Thoracic aorta (tissue), 2 donors: ENCODE measurements around the gene PLAAT4. TPM values are rescaled to one million over a fixed set of nuclear protein-coding genes. Genes with fewer than 3 reads are reported as not detected.

Source experiments
- ATAC-seq: fragments of 150-250 bp; one replicate; pipeline ENCODE4 v1.8.0; 2017; ENCODE audit warnings: low read depth; ENCODE audit not compliant: insufficient number of reproducible peaks, low FRiP score
- DNase-seq: peaks from one replicate; pipeline ENCODE4 v3.0.0-alpha.2; 2020; ENCODE audit warnings: low spot score
- H3K27ac ChIP-seq, 2 donors: fragments of 200-600 bp; sonication (generic); 1 replicate in 1 of 2; 2 replicates in 1 of 2; pipeline ENCODE4 v1.5.1; 2016; ENCODE audit warnings: mild to moderate bottlenecking in 2 of 2, moderate library complexity in 2 of 2
- H3K27me3 ChIP-seq: fragments of 200-600 bp; sonication (generic); replicated peaks from 2 replicates; pipeline ENCODE4 v1.6.0; 2016; ENCODE audit warnings: mild to moderate bottlenecking; ENCODE audit not compliant: insufficient read depth
- H3K36me3 ChIP-seq: fragments of 200-600 bp; sonication (generic); one replicate; pipeline ENCODE4 v1.5.1; 2016
- H3K4me1 ChIP-seq, 2 donors: fragments of 200-600 bp; sonication (generic); 1 replicate in 1 of 2; 2 replicates in 1 of 2; pipeline versions ENCODE4 v1.5.1 to v1.6.0; 2016; ENCODE audit warnings: low read depth in 2 of 2, mild to moderate bottlenecking in 1 of 2; ENCODE audit not compliant: control insufficient read depth in 1 of 2
- H3K4me3 ChIP-seq: fragments of 200-600 bp; sonication (generic); 2 replicates; pipeline ENCODE4 v1.5.1; 2016; ENCODE audit warnings: mild to moderate bottlenecking
- H3K9me3 ChIP-seq: fragments of 200-600 bp; sonication (generic); 2 replicates; pipeline ENCODE4 v1.5.1; 2016
- CTCF ChIP-seq: fragments of 200-600 bp; sonication (generic); IDR thresholded peaks from one replicate; pipeline ENCODE4 v1.5.1; 2019; ENCODE audit warnings: antibody characterized with exemption
- total RNA-seq, 2 donors: library from RNA; depleted of rRNA; stranded (reverse); fragments of >200 nt; gene quantifications; one replicate each; pipeline versions ENCODE4 v1.1.0 to v1.2.3, GENCODE V29; 2016

PLAAT4 gene
- total RNA-seq, 2 donors from 2014 or later, result 19.2 to 20.4 TPM

GRCh38 chr11:63501236-63501635 is 35.4 kb upstream of the PLAAT4 start:
- Histone ChIP-seq H3K4me1 (peaks cover 3 to 10% of the 10 kb centered on the region in 2 donors), H3K4me3 (no peak overlapping the region), H3K9me3 (peaks cover 11% of the 10 kb centered on the region), H3K27ac (no peak overlapping the region), H3K36me3 (no peaks in the 10 kb centered on the region), H3K27me3 (no peaks in the 10 kb centered on the region)
- DNase-seq (no peak), ATAC-seq (no peak)
- TF ChIP-seq CTCF, result no peak

- no peak for DNase-seq
- Histone ChIP-seq H3K9me3 (peaks cover 11% of the 10 kb centered on the region), H3K27me3 (no peaks in the 10 kb centered on the region), H3K36me3 (no peaks in the 10 kb centered on the region), H3K27ac (no peak overlapping the region), H3K4me1 (peaks cover 3 to 10% of the 10 kb centered on the region in 2 donors), H3K4me3 (no peak overlapping the region)
- ATAC-seq, result no peak
- no peak for TF ChIP-seq CTCF
These were observed 34.3 kb upstream of the PLAAT4 start for GRCh38 chr11:63502252-63502820.

GRCh38 chr11:63503492-63503891 is 33.1 kb upstream of the PLAAT4 start:
- H3K36me3 ChIP-seq, result no peaks in the 10 kb centered on the region
- no peak overlapping the region for H3K4me3 ChIP-seq
- H3K27ac ChIP-seq, result no peak overlapping the region
- DNase-seq, result no peak
- no peak for TF ChIP-seq CTCF
- peaks cover 3 to 10% of the 10 kb centered on the region in 2 donors for H3K4me1 ChIP-seq
- no peaks in the 10 kb centered on the region for H3K27me3 ChIP-seq
- H3K9me3 ChIP-seq, result peaks cover 11% of the 10 kb centered on the region
- ATAC-seq, result no peak

- TF ChIP-seq CTCF, result no peak
- ATAC-seq (no peak), DNase-seq (no peak)
- H3K27ac ChIP-seq, result no peak overlapping the region
- no peak overlapping the region for H3K4me3 ChIP-seq
- H3K9me3 ChIP-seq, result peaks cover 11% of the 10 kb centered on the region
- no peaks in the 10 kb centered on the region for H3K27me3 ChIP-seq
- no peaks in the 10 kb centered on the region for H3K36me3 ChIP-seq
- H3K4me1 ChIP-seq, result peaks cover 3 to 10% of the 10 kb centered on the region in 2 donors
These were observed 32.6 kb upstream of the PLAAT4 start for GRCh38 chr11:63504054-63504453.

GRCh38 chr11:63504933-63505586 is 31.5 kb upstream of the PLAAT4 start:
- H3K36me3 ChIP-seq, result no peaks in the 10 kb centered on the region
- DNase-seq (no peak), ATAC-seq (no peak)
- no peak overlapping the region for H3K27ac ChIP-seq
- H3K4me1 ChIP-seq, result peaks cover 3 to 13% of the 10 kb centered on the region in 2 donors
- H3K4me3 ChIP-seq, result no peak overlapping the region
- no peaks in the 10 kb centered on the region for H3K27me3 ChIP-seq
- H3K9me3 ChIP-seq, result peaks cover 6% of the 10 kb centered on the region
- no peak for TF ChIP-seq CTCF
